Uterus (tissue), 4 donors: ENCODE measurements around the gene FAM9A. TPM values are rescaled to one million over a fixed set of nuclear protein-coding genes. Genes with fewer than 3 reads are reported as not detected.

ENCODE experiments used
- DNase-seq, 2 donors: peaks; one replicate each; pipeline ENCODE4 v3.0.0-alpha.2; 2019 to 2020
- H3K27ac ChIP-seq, 2 donors: fragments of 200-600 bp; sonication (generic); 1 replicate in 1 of 2; 2 replicates in 1 of 2; pipeline ENCODE4 v1.5.1; 2016 to 2018
- H3K27me3 ChIP-seq, 2 donors: fragments of 200-600 bp; sonication (generic); one replicate each; pipeline ENCODE4 v1.5.1; 2018 to 2019; ENCODE audit warnings: control low read depth in 1 of 2
- H3K36me3 ChIP-seq, 2 donors: fragments of 200-600 bp; sonication (generic); one replicate each; pipeline ENCODE4 v1.5.1; 2019; ENCODE audit warnings: control low read depth in 1 of 2
- H3K4me1 ChIP-seq, 2 donors: fragments of 200-600 bp; sonication (generic); one replicate each; pipeline ENCODE4 v1.5.1; 2018 to 2019; ENCODE audit warnings: control low read depth in 1 of 2
- H3K4me3 ChIP-seq, 2 donors: fragments of 200-600 bp; sonication (generic); 1 replicate in 1 of 2; 2 replicates in 1 of 2; pipeline ENCODE4 v1.5.1; 2018 to 2019; ENCODE audit warnings: mild to moderate bottlenecking in 1 of 2
- H3K9me3 ChIP-seq, 2 donors: fragments of 200-600 bp; sonication (generic); one replicate each; pipeline ENCODE4 v1.5.1; 2019; ENCODE audit warnings: control low read depth in 1 of 2
- POLR2A ChIP-seq, 2 donors: fragments of 450-650 bp; IDR thresholded peaks; one replicate each; pipeline ENCODE4 v1.6.1; 2016; ENCODE audit warnings: antibody characterized with exemption in 2 of 2, mild to moderate bottlenecking in 1 of 2, moderate library complexity in 1 of 2
- intact Hi-C: fragments of 100-400 bp; cut with DNase I; formaldehyde crosslinking; loops from one replicate; pipeline ENCODE4 v1.15.1; 2023; ENCODE audit warnings: low total_unique reads
- total RNA-seq, 4 donors: library from RNA; depleted of rRNA in 3 of 4; stranded (reverse); fragments of >200 nt in 3 of 4; gene quantifications; one replicate each; pipeline versions ENCODE4 v1.1.0 to v1.2.4, GENCODE V29; 2014 to 2023
- TF ChIP-seq, protein P1 (sequence below), 4 experiments: fragments of 200-600 bp in 2 of 4; fragments of 450-650 bp in 2 of 4; sonication (generic) in 2 of 4; IDR thresholded peaks; one replicate each; pipeline ENCODE4 v1.5.1; 2016 to 2019; ENCODE audit warnings: antibody characterized with exemption in 4 of 4, mild to moderate bottlenecking in 2 of 4, moderate library complexity in 1 of 4
- donor health status: DM: yes; HTN: yes; CAD: no.

Gene FAM9A
- total RNA-seq, 4 donors from 2014 or later = not detected

DNA sequence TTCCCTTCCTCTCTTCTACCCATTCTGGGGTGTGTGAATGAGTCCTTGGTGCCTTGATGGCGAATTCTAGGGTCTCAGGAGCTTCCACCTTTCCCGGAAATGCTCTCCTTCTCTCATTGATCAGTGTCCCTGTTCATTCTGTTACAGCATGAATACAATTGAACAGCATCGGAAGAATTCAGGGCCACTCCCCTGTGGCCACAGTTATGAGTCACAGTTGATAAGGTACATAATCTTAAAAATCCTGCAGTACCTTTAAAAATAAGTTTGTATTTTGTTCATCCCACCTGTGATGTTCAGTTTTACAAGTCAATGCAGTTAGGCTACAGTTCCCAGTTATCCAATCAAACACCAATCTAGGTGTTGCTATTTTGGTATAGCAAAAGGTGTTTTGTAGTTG, 47.3 kb upstream of the FAM9A start:
- no peak overlapping the region for H3K27ac ChIP-seq
- no peak overlapping the region for H3K4me3 ChIP-seq
- no peaks in the 10 kb centered on the region for H3K36me3 ChIP-seq
- no peak for DNase-seq
- TF ChIP-seq, protein P1, sequence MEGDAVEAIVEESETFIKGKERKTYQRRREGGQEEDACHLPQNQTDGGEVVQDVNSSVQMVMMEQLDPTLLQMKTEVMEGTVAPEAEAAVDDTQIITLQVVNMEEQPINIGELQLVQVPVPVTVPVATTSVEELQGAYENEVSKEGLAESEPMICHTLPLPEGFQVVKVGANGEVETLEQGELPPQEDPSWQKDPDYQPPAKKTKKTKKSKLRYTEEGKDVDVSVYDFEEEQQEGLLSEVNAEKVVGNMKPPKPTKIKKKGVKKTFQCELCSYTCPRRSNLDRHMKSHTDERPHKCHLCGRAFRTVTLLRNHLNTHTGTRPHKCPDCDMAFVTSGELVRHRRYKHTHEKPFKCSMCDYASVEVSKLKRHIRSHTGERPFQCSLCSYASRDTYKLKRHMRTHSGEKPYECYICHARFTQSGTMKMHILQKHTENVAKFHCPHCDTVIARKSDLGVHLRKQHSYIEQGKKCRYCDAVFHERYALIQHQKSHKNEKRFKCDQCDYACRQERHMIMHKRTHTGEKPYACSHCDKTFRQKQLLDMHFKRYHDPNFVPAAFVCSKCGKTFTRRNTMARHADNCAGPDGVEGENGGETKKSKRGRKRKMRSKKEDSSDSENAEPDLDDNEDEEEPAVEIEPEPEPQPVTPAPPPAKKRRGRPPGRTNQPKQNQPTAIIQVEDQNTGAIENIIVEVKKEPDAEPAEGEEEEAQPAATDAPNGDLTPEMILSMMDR (IDR thresholded peaks at IDR 0.05) = no peak
- no peak for TF ChIP-seq POLR2A (IDR thresholded peaks at IDR 0.05)
- intact Hi-C loops = no loop called here
- H3K27me3 ChIP-seq = no peaks in the 10 kb centered on the region
- H3K4me1 ChIP-seq = no peaks in the 10 kb centered on the region
- no peaks in the 10 kb centered on the region for H3K9me3 ChIP-seq

DNA sequence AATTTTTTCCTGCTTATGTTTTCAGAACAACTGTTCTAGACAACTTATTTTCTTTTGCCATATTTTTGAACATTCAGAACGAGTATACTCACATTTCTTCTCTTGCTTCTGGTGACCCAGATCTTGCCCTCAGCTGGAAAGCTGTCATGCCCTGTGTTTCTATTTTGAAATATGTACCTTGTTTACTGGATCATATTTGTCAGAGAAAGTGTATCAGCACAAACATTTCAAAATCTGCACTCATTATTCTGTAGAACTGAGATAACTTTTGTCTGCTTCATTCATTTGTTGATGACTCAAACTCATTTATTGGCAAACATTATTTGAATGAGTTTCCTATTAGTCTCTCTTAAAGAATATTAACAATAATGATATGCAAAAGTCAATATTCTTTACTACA, 46.2 kb upstream of the FAM9A start:
- intact Hi-C loops = no loop called here
- Histone ChIP-seq H3K4me1 (no peaks in the 10 kb centered on the region), H3K9me3 (no peaks in the 10 kb centered on the region)

DNA sequence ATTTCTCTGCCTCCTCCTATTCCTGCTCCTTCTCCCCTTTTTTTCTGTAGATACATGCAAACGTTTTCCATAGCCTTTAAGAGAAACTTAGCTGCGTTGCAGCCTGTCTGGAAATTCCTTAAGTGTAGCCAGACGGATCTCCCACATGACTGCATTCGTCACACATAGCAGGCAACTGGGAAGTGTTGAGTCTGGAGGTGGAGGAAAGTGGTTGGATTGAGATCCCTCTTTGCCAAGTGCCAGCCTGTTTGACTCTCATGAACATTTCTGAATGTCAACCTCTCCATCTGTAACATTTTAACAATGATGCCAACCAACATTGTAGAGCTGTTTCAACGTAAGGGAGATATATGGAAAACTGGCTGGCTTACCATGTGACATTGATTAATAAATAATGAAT, 45.1 kb upstream of the FAM9A start:
- no peak for DNase-seq
- no peak for TF ChIP-seq POLR2A (IDR thresholded peaks at IDR 0.05)
- TF ChIP-seq, protein P1 (IDR thresholded peaks at IDR 0.05) = no peak
- no peaks in the 10 kb centered on the region for H3K36me3 ChIP-seq
- H3K27me3 ChIP-seq = no peaks in the 10 kb centered on the region
- H3K4me1 ChIP-seq = no peaks in the 10 kb centered on the region
- H3K27ac ChIP-seq = no peak overlapping the region
- intact Hi-C loops = no loop called here
- H3K4me3 ChIP-seq = no peak overlapping the region
- H3K9me3 ChIP-seq = no peaks in the 10 kb centered on the region

More for the DNA sequence above, 46.2 kb upstream of the FAM9A start:
- Histone ChIP-seq H3K27ac (no peak overlapping the region), H3K4me3 (no peak overlapping the region), H3K36me3 (no peaks in the 10 kb centered on the region), H3K27me3 (no peaks in the 10 kb centered on the region)
- DNase-seq = no peak
- no peak for TF ChIP-seq POLR2A (IDR thresholded peaks at IDR 0.05)
- TF ChIP-seq, protein P1 (IDR thresholded peaks at IDR 0.05) = no peak

GRCh38 chrX:8845469-8845868, 44.3 kb upstream of the FAM9A start:
- Histone ChIP-seq H3K27ac (no peak overlapping the region), H3K4me3 (no peak overlapping the region), H3K4me1 (no peaks in the 10 kb centered on the region), H3K27me3 (no peaks in the 10 kb centered on the region), H3K36me3 (no peaks in the 10 kb centered on the region), H3K9me3 (no peaks in the 10 kb centered on the region)
- intact Hi-C loops = no loop called here
- TF ChIP-seq, protein P1 (IDR thresholded peaks at IDR 0.05) = no peak
- no peak for TF ChIP-seq POLR2A (IDR thresholded peaks at IDR 0.05)
- DNase-seq = no peak

DNA sequence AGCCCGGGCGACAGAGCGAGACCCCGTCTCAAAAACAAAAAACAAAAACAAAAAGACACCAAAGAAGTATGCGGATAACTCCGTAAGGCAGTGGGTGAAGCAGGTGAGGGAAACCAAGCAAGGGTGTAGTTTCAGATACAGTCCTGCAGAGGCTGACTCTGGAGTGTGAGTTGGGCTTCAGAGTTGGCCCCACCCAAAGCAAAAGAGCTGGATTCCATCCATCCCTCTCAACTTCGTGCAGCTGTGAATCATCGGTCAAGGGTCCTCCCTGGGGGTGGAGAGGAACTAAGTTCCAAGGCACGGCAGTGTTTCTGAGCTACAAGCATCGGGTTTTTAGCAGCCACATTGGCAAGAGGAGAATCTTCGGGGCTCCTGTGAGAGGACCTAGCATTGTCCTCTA, 43.9 kb upstream of the FAM9A start:
- intact Hi-C loops = no loop called here
- no peak overlapping the region for H3K4me3 ChIP-seq
- H3K9me3 ChIP-seq = no peaks in the 10 kb centered on the region
- no peak for DNase-seq
- no peaks in the 10 kb centered on the region for H3K4me1 ChIP-seq
- TF ChIP-seq, protein P1 (IDR thresholded peaks at IDR 0.05) = no peak
- no peak for TF ChIP-seq POLR2A (IDR thresholded peaks at IDR 0.05)
- no peak overlapping the region for H3K27ac ChIP-seq
- no peaks in the 10 kb centered on the region for H3K27me3 ChIP-seq
- H3K36me3 ChIP-seq = no peaks in the 10 kb centered on the region
